A673 (cell line): Measurements from ENCODE around the gene GTF2F1.

Experiments used
- CTCF ChIP-seq: fragments of 300-800, 200-600 bp; sonication (generic); conservative IDR thresholded peaks from 2 replicates; pipeline ENCODE4 v1.5.1; 2017; ENCODE audit warnings: low read depth, mild to moderate bottlenecking, antibody characterized with exemption, low read length, moderate library complexity, mixed read lengths
- EZH2 ChIP-seq: fragments of 200-600 bp; sonication (generic); IDR thresholded peaks from 2 replicates; pipeline ENCODE4 v1.6.1; 2017; ENCODE audit warnings: borderline replicate concordance, low read depth, mild to moderate bottlenecking, mixed read lengths, antibody characterized with exemption, low read length; ENCODE audit not compliant: poor library complexity, severe bottlenecking

- no peak for TF ChIP-seq EZH2
- no peak for TF ChIP-seq CTCF
Measured at GRCh38 chr19:6433165-6433564, 40.2 kb upstream of the GTF2F1 start.
